ENCODE measurements around the gene SLC30A7. TPM values are rescaled to one million over a fixed set of nuclear protein-coding genes. Genes with fewer than 3 reads are reported as not detected.

SLC30A7 gene
- total RNA-seq, 1 donor from 2014 or later: 22.2 TPM

- Mint-ChIP-seq H3K36me3 (peaks cover 35% of the 10 kb centered on the region), H3K4me1 (peaks cover 24% of the 10 kb centered on the region), H3K4me3 (no peak overlapping the region), H3K9me3 (peaks cover 6% of the 10 kb centered on the region), H3K27ac (peak overlapping the region; percentile 27), H3K27me3 (ENCODE audit: insufficient read depth, low read depth) (no peaks in the 10 kb centered on the region)
- no peak overlapping the region for H3K4me3 ChIP-seq
- H3K4me2 ChIP-seq: no peak overlapping the region
- H3K4me1 ChIP-seq: no peaks in the 10 kb centered on the region
- TF ChIP-seq EZH2phosphoT487 (IDR thresholded peaks at IDR 0.05) (no peak), EZH2 (IDR thresholded peaks at IDR 0.05) (no peak), CTCF (IDR thresholded peaks at IDR 0.05) (no peak)
- no peaks in the 10 kb centered on the region for H4K20me1 ChIP-seq (ENCODE audit: low read depth)
- H3K9me3 ChIP-seq (ENCODE audit: low read depth): peaks cover 6% of the 10 kb centered on the region
- DNase-seq (ENCODE audit: low spot score): no peak
- H2AFZ ChIP-seq (replicated peaks): no peak overlapping the region
- peaks cover 24% of the 10 kb centered on the region for H3K79me2 ChIP-seq (ENCODE audit: low read depth)
- H3K27ac ChIP-seq: no peak overlapping the region
- H3F3A ChIP-seq (ENCODE audit: low read depth): no peaks in the 10 kb centered on the region
- H3K36me3 ChIP-seq: peaks cover 34% of the 10 kb centered on the region
- H3K27me3 ChIP-seq: no peaks in the 10 kb centered on the region
- no peak overlapping the region for H3K9ac ChIP-seq
These were observed 12.0 kb downstream of the SLC30A7 start for GRCh38 chr1:100907887-100908286.

GRCh38 chr1:100909018-100909417 is 13.1 kb downstream of the SLC30A7 start:
- no peaks in the 10 kb centered on the region for H3K4me1 ChIP-seq
- H3K4me1 Mint-ChIP-seq: peaks cover 24% of the 10 kb centered on the region

GRCh38 chr1:100912019-100912418 is 16.1 kb downstream of the SLC30A7 start:
- no peak overlapping the region for H2AFZ ChIP-seq (replicated peaks)
- H3K36me3 ChIP-seq: peaks cover 25% of the 10 kb centered on the region
- H4K20me1 ChIP-seq (ENCODE audit: low read depth): no peaks in the 10 kb centered on the region
- H3K79me2 ChIP-seq (ENCODE audit: low read depth): no peaks in the 10 kb centered on the region
- no peaks in the 10 kb centered on the region for H3K27me3 ChIP-seq
- no peak overlapping the region for H3K27ac Mint-ChIP-seq
- DNase-seq (ENCODE audit: low spot score): no peak
- H3K4me3 Mint-ChIP-seq: no peak overlapping the region
- H3K4me3 ChIP-seq: no peak overlapping the region
- peaks cover 22% of the 10 kb centered on the region for H3K4me1 Mint-ChIP-seq
- H3K36me3 Mint-ChIP-seq: peaks cover 27% of the 10 kb centered on the region
- no peak overlapping the region for H3K27ac ChIP-seq
- H3K9ac ChIP-seq: no peak overlapping the region
- H3K9me3 Mint-ChIP-seq: no peaks in the 10 kb centered on the region
- no peaks in the 10 kb centered on the region for H3K27me3 Mint-ChIP-seq (ENCODE audit: insufficient read depth, low read depth)
- H3F3A ChIP-seq (ENCODE audit: low read depth): no peaks in the 10 kb centered on the region
- H3K4me1 ChIP-seq: no peaks in the 10 kb centered on the region
- no peaks in the 10 kb centered on the region for H3K9me3 ChIP-seq (ENCODE audit: low read depth)
- no peak overlapping the region for H3K4me2 ChIP-seq
- no peak for TF ChIP-seq EZH2 (IDR thresholded peaks at IDR 0.05)
- no peak for TF ChIP-seq CTCF (IDR thresholded peaks at IDR 0.05)
- no peak for TF ChIP-seq EZH2phosphoT487 (IDR thresholded peaks at IDR 0.05)

More at GRCh38 chr1:100909018-100909417, 13.1 kb downstream of the SLC30A7 start:
- Mint-ChIP-seq H3K27me3 (ENCODE audit: insufficient read depth, low read depth) (no peaks in the 10 kb centered on the region), H3K27ac (peak overlapping the region; percentile 82), H3K4me3 (no peak overlapping the region), H3K36me3 (peaks cover 42% of the 10 kb centered on the region), H3K9me3 (peaks cover 6% of the 10 kb centered on the region)
- Histone ChIP-seq H4K20me1 (ENCODE audit: low read depth) (no peaks in the 10 kb centered on the region), H3K4me2 (no peak overlapping the region), H3K9me3 (ENCODE audit: low read depth) (peaks cover 6% of the 10 kb centered on the region), H3K4me3 (no peak overlapping the region), H2AFZ (replicated peaks) (no peak overlapping the region), H3K9ac (no peak overlapping the region), H3K36me3 (peaks cover 32% of the 10 kb centered on the region), H3K79me2 (ENCODE audit: low read depth) (peaks cover 15% of the 10 kb centered on the region), H3K27ac (no peak overlapping the region), H3F3A (ENCODE audit: low read depth) (no peaks in the 10 kb centered on the region), H3K27me3 (no peaks in the 10 kb centered on the region)
- DNase-seq (ENCODE audit: low spot score): no peak
- TF ChIP-seq CTCF (IDR thresholded peaks at IDR 0.05) (no peak), EZH2 (IDR thresholded peaks at IDR 0.05) (no peak), EZH2phosphoT487 (IDR thresholded peaks at IDR 0.05) (no peak)
